Body of pancreas (tissue), 4 donors: ENCODE measurements around the gene CHST9. TPM values are rescaled to one million over a fixed set of nuclear protein-coding genes. Genes with fewer than 3 reads are reported as not detected.

Experiments
- ATAC-seq: fragments of 150-250 bp; one replicate; pipeline ENCODE4 v1.9.1; 2016
- DNase-seq, 4 donors: peaks; one replicate each; pipeline ENCODE4 v3.0.0-alpha.2; 2019
- H3K27ac ChIP-seq, 4 donors: fragments of 200-600 bp; sonication (generic); 1 replicate in 3 of 4; 2 replicates in 1 of 4; pipeline versions ENCODE4 v1.5.1 to v1.6.1; 2016 to 2019; ENCODE audit warnings: mild to moderate bottlenecking in 1 of 4, mixed read lengths in 1 of 4, moderate library complexity in 1 of 4
- H3K27me3 ChIP-seq, 2 donors: fragments of 200-600 bp; sonication (generic); one replicate each; pipeline ENCODE4 v1.6.0; 2016; ENCODE audit warnings: mild to moderate bottlenecking in 1 of 2
- H3K36me3 ChIP-seq, 2 donors: fragments of 200-600 bp; sonication (generic); replicated peaks in 1 of 2; 2 replicates each; pipeline ENCODE4 v1.5.1; 2016; ENCODE audit warnings: low read depth in 2 of 2; ENCODE audit not compliant: insufficient read depth in 1 of 2
- H3K4me1 ChIP-seq: fragments of 200-600 bp; sonication (generic); one replicate; pipeline ENCODE4 v1.6.0; 2016
- H3K4me3 ChIP-seq, 2 donors: fragments of 200-600 bp; sonication (generic); 1 replicate in 1 of 2; 2 replicates in 1 of 2; pipeline ENCODE4 v1.5.1; 2016 to 2019
- H3K9me3 ChIP-seq, 3 donors: fragments of 200-600 bp; sonication (generic); 1 replicate in 2 of 3; 2 replicates in 1 of 3; pipeline ENCODE4 v1.5.1; 2016
- CTCF ChIP-seq, 7 experiments: fragments of 450-650 bp in 4 of 7; fragments of 200-600 bp in 3 of 7; sonication (generic) in 3 of 7; IDR thresholded peaks; one replicate each; pipeline ENCODE4 v1.5.1; 2016 to 2019; ENCODE audit warnings: antibody characterized with exemption in 7 of 7
- POLR2A ChIP-seq, 3 donors: fragments of 450-650 bp; IDR thresholded peaks; one replicate each; pipeline ENCODE4 v1.6.1; 2016; ENCODE audit warnings: antibody characterized with exemption in 3 of 3, mild to moderate bottlenecking in 2 of 3
- WGBS, 2 donors: methylation state at CpG; one replicate each; pipeline ENCODE4 v1.1.5; 2017; 5-methylcytosine and 5-hydroxymethylcytosine counted together
- intact Hi-C: fragments of 100-400 bp; cut with DNase I; formaldehyde crosslinking; loops from one replicate; pipeline ENCODE4 v1.15.1; 2023
- total RNA-seq, 2 donors: library from RNA; depleted of rRNA; stranded (reverse); fragments of >200 nt; gene quantifications; one replicate each; pipeline ENCODE4 v1.1.0, GENCODE V29; 2016

The CHST9 gene
- total RNA-seq, 2 donors from 2014 or later: 4.3 to 6.7 TPM

- H3K9me3 ChIP-seq: no peaks in the 10 kb centered on the region
- no peak for TF ChIP-seq POLR2A (IDR thresholded peaks at IDR 0.05)
- no peak for TF ChIP-seq CTCF (IDR thresholded peaks at IDR 0.05)
- DNase-seq (no peak), ATAC-seq (no peak)
- H3K4me3 ChIP-seq: no peak overlapping the region
- intact Hi-C loops: no loop called here
- no peak overlapping the region for H3K27ac ChIP-seq
- peaks cover 8% of the 10 kb centered on the region for H3K4me1 ChIP-seq
- no peaks in the 10 kb centered on the region for H3K27me3 ChIP-seq
- 42 to 69% methylated on average over 1 of the region's 1 CpG for WGBS, 2 donors
- no peaks in the 10 kb centered on the region for H3K36me3 ChIP-seq
Observed at GRCh38 chr18:27211569-27211968, 26.5 kb upstream of the CHST9 start.

GRCh38 chr18:27206411-27206810 is 21.3 kb upstream of the CHST9 start:
- Histone ChIP-seq H3K27me3 (no peaks in the 10 kb centered on the region), H3K4me1 (peaks cover 8% of the 10 kb centered on the region), H3K9me3 (no peaks in the 10 kb centered on the region), H3K27ac (no peak overlapping the region), H3K4me3 (no peak overlapping the region), H3K36me3 (no peaks in the 10 kb centered on the region)
- ATAC-seq: no peak
- TF ChIP-seq POLR2A (IDR thresholded peaks at IDR 0.05) (no peak), CTCF (IDR thresholded peaks at IDR 0.05) (no peak)
- intact Hi-C loops: no loop called here
- no peak for DNase-seq
- WGBS, 2 donors: 55 to 59% methylated on average over 3 of the region's 3 CpGs

- H3K9me3 ChIP-seq: no peaks in the 10 kb centered on the region
- intact Hi-C loops: no loop called here
- H3K4me3 ChIP-seq: no peak overlapping the region
- H3K36me3 ChIP-seq: no peaks in the 10 kb centered on the region
- H3K27ac ChIP-seq: no peak overlapping the region
- 78 to 93% methylated on average over 2 of the region's 2 CpGs for WGBS, 2 donors
- H3K4me1 ChIP-seq: peaks cover 7% of the 10 kb centered on the region
- ATAC-seq (no peak), DNase-seq (no peak)
- TF ChIP-seq CTCF (IDR thresholded peaks at IDR 0.05) (no peak), POLR2A (IDR thresholded peaks at IDR 0.05) (no peak)
- H3K27me3 ChIP-seq: no peaks in the 10 kb centered on the region
Observed at GRCh38 chr18:27202741-27203140, 17.6 kb upstream of the CHST9 start.

GRCh38 chr18:27198036-27198435 is 12.9 kb upstream of the CHST9 start:
- 14 to 22% methylated on average over 3 of the region's 3 CpGs for WGBS, 2 donors
- no peaks in the 10 kb centered on the region for H3K9me3 ChIP-seq
- no peak for DNase-seq
- peak; percentile 45 for ATAC-seq
- H3K27me3 ChIP-seq: no peaks in the 10 kb centered on the region
- peaks cover 11% of the 10 kb centered on the region for H3K4me1 ChIP-seq
- intact Hi-C loops: no loop called here
- TF ChIP-seq POLR2A (IDR thresholded peaks at IDR 0.05): no peak
- TF ChIP-seq CTCF (IDR thresholded peaks at IDR 0.05): no peak
- H3K27ac ChIP-seq: no peak overlapping the region
- H3K36me3 ChIP-seq: no peaks in the 10 kb centered on the region
- H3K4me3 ChIP-seq: no peak overlapping the region

GRCh38 chr18:27188309-27188708 is 3.2 kb upstream of the CHST9 start:
- H3K9me3 ChIP-seq: no peaks in the 10 kb centered on the region
- intact Hi-C loops: no loop called here
- H3K4me1 ChIP-seq: peaks cover 19% of the 10 kb centered on the region
- no peaks in the 10 kb centered on the region for H3K36me3 ChIP-seq
- H3K27me3 ChIP-seq: no peaks in the 10 kb centered on the region
- TF ChIP-seq POLR2A (IDR thresholded peaks at IDR 0.05) (no peak), CTCF (IDR thresholded peaks at IDR 0.05) (no peak)
- DNase-seq (no peak), ATAC-seq (no peak)
- H3K4me3 ChIP-seq: no peak overlapping the region
- H3K27ac ChIP-seq: no peak overlapping the region
- WGBS, 2 donors: 79 to 88% methylated on average over 1 of the region's 1 CpG
